Measurements from ENCODE around the gene FANCF.
A peak's percentile ranks its signal among the peaks of the same experiment; 100 is the strongest.

The FANCF gene

DNA sequence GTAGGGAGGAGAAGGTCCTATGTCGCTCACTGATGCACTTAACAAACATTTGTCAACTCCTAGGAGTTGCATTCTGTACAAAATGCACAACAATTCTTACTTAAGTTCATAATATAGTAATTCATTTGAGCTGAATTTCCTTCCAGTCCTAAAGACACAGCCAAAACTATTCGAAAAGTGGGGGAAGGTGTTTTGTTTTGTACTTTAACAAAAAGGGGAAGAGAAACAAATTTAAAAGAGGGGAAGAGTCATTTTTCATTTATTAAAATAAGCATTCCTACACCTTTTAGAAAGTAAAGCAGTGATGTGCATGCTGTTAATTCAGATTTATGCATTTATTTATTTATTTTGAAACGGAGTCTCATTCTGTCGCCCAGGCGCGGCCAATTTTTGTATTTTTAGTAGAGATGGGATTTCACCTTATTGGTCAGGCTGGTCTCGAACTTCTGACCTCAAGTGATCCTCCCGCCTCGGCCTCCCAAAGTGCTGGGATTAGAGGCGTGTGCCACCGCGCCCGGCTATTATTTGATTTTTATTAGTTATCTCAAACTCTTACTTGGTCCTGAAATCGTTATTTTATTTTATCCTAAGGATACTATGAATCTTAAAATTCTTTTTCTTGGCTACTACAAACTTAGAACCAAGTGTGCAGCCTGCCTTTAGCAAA is 1.1 kb upstream of the FANCF start:
- no peak for DNase-seq (ENCODE audit: low read depth)

DNA sequence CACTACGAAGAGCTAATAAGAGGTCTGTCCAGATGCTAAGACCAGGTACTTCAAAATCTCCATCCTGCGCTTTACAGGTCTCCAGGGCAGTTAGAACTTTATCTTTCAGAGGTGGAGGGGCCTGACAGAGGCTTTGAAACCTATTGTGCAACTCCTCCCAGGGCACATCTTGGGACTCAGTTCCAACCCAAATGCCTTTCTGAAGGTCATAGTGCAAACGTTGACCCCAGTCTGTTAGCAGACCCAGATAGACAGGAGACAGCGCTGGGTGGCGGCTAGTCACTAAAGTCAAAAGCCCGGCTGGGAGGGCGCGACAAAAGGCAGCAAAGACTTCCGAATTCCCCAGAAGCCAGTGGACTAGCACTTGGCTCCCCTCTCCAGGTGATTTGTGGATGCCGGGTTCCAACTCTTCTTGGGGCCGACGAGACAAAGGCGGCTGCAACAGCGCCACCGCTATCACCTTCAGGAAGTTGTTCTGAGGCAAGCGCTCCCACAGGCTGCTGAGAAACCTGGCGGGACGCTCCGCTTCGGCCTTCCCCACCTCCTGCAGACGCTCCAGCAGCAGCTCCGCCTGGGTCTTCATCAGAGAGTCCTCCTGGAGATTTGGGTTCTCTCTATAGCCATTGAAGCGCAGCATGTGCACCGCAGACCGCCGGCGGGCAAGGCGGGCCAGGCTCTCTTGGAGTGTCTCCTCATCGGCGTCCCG is 728 bp downstream of the FANCF start:
- DNase-seq (ENCODE audit: low read depth) = peak; percentile 39

DNA sequence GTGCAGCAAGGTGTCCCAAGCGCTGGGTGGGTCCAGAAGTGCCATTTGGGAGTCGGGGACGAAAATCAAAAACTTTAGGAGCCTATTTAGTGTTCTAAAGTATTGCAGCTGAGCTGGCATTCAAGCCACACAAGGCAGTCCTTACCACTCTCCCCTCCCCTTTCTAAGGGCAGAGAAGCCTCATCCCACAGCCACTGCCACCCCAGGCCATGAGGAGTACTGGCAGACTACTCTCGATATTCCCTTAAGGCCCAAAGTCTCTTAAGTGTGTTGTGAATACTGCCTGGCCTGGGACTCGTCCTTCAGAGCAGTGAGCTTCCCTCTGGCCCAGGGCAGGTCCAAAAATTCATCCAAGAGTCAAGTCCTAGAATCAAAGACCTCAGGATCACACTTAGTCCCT is 7.8 kb downstream of the FANCF start:
- DNase-seq (ENCODE audit: low read depth) = no peak

DNA sequence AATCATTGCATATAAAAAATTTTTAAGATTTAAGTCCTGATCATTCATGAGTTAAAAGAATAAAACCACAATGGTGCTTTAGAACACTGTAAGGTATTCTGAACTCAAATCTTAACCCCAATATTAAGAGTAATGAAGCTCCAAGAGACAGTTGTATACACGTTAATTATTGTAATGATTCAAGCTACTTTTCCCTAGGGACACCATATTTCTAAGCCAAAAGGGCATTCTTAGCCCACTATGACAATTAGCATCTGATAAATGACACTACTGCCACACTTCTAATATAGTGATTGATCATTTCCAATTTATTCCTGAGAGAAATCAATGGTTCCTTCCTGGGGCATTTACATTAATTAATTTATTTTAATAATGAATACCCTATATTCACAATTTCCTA is 21.7 kb downstream of the FANCF start:
- DNase-seq (ENCODE audit: low read depth) = no peak

DNA sequence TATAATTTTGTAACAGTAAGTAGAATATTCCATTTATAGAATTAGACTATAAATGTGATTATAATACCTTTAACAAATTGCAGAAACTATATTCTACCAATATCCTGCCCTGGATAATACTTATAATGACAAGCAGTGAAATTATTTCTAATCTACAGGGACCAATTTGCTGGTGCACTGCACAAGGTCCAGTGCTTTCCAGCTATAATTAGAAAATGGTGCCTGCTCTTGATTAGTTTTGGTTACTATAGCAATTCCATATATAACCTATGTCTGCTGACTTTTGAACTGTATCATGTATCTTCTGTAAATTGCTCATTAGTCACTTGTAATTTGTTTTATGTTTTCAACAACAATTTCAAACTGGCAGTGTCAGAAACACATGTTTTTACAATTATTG is 23.1 kb downstream of the FANCF start:
- no peak for DNase-seq (ENCODE audit: low read depth)

DNA sequence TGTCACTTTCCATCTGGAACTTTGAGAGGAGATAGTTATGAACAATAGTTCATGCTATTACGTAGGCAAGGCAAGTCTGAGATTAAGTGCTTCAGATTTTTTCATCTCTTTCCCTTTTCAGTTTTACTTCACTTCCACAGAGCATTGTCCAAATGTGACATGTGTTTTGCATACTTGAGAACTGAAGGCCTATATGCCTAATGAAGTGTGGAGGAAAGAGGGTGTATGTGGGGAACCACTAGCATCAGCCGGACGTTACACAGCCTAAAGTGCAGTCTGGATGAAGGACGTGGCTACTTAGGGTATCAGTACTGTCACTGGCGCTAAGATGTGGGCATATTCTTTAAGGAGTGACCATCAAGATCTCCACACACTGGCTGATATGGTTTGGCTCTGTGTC is 26.2 kb downstream of the FANCF start:
- no peak for DNase-seq (ENCODE audit: low read depth)

DNA sequence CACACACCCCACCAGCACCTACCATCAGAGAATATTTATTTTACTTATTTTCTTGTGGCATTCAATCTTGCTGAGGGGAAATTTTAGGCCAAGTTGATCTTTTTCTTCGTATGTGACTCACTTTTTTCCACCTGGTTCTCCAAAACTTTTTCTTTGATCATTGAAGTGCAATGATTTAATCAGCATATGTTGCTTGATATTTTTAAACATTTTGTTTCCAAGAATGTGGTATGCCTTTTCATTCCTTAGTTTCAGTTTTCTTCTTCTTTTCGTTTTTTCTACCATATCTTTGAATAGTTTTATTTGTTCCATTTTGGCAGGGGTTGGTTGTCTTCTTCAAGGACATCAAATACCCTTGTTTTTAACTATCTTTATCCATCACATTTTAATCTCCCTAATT is 28.6 kb downstream of the FANCF start:
- no peak for DNase-seq (ENCODE audit: low read depth)

DNA sequence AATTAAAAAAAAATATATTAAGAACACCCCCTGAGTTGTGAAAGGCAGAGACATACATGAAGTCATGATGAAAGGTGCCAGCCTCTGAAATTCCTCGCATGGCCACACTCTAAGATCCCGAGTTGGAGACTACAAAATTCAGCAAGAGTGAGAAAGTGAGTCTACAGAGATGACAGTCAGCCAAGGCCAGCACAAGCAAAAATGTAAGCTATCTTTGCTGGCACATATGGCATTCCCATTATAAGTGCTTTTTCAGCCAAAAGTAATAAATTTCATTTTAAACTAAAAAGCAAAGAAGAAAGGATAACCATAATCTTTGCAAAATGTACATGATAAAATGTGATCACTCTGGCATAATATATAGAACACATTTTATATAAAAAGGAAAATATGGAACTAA is 40.6 kb downstream of the FANCF start:
- no peak for DNase-seq (ENCODE audit: low read depth)

DNA sequence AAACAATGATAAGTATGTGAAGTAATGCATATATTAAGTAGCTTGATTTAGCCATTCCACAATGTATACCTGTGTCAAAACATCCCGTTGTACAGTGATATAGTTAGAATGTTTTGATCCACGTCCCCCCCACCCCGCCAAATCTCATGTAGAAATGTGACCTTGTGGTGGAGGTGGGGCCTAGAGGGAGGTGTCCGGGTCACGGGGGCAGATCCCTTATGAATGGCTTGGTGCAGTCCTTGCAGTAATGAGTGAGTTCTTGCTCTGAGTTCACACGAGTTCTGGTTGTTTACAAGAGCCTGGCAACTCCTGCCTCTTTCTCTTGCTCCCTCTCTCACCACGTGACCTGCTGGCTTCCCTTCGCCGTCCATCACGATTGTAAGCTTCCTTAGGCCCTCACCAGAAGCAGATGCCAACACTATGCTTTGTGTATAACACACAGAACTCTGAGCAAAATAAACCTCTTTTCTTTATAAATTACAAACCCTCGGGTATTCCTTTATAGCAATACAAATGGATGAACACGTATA is 41.6 kb downstream of the FANCF start:
- no peak for DNase-seq (ENCODE audit: low read depth)

DNA sequence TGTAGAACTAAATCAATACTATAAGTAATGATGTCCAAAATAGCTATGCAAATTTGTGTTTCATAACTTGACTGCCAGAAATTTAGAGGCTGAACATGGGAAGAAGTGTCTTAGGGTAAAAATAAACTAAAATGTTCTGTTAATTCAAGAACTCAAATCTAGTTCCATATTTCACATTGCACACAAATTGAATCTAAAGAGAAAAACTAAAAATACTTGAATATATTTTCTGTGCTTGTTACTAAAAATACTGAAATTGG is 43.5 kb downstream of the FANCF start:
- DNase-seq (ENCODE audit: low read depth) = no peak

DNA sequence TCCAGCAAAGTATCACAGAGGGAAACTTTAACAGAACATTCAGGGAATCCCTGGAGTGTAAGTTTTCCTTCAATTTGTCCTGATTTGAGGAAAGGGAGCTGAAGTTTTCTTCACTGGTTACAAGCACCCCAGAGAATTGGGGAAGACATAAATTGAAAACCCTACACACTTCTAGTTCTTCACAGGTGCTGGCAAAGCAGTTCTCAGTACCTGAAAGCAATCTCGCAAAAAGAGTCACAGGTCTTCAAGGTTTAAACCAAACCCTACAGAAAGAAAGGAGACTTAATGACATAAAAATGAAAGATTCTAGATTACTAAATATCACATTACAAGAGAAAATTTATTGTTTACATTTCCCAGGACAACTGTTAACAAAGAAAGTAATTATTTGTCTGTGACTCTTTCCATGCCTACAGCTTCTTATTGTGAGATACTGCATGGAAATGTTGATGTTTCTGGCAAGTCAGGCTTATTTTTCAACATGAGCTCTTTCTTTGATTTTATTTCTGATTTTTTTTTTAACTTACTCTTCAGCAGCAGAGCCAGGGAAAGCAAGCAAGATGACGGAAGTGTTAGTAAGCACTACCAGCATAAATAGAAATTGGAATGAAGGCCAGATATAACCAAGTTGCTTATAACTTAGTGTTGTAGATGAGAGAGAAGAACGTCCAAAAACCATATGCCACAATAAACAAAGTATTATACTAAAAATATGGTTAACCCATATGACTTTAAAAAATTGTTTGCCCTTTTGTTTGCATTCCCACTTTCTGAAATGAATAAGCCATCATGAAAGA is 44.1 kb downstream of the FANCF start:
- no peak for DNase-seq (ENCODE audit: low read depth)

DNA sequence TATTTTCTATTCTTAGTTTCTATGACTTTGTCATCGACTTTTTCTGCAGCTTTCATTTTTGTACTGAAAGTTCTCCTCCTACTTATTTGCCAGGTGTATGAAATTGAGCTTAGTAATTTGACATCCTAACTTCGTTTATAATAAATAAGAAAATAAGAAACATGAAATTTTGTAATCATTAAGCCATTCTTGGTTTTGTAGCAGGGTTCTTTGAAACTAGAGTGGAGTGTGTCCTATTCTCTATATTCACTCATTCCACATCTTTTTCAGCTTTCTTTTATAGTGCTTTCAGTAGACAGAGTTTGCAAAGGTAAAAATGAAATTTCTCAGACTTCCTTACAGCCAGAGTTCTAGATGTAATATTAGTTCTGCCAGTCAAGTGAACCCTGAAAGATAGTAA is 47.8 kb downstream of the FANCF start:
- no peak for DNase-seq (ENCODE audit: low read depth)

Measured in activated T-cell treated with anti-CD3 and anti-CD28 coated beads for 24 hours (primary cell).